Measurements from ENCODE around the gene RALY.

Gene RALY

GRCh38 chr20:34008477-34008876, 14.8 kb downstream of the RALY start:
- Histone ChIP-seq H3K27me3 (ENCODE audit: insufficient read depth, low read length) (no peaks in the 10 kb centered on the region), H3K79me2 (ENCODE audit: control insufficient read depth, insufficient read depth, low read length, poor library complexity) (peaks cover 29% of the 10 kb centered on the region), H2BK5ac (ENCODE audit: low read depth, low read length, poor library complexity) (no peak overlapping the region), H3K27ac (ENCODE audit: low read depth, low read length) (peak overlapping the region; percentile 9), H3K4me1 (ENCODE audit: control insufficient read depth in 1 of 2, insufficient read depth in 2 of 2, low read length in 2 of 2) (peaks cover 12 to 23% of the 10 kb centered on the region in 2 experiments), H3K79me1 (ENCODE audit: low read length) (peaks cover 2% of the 10 kb centered on the region), H3K4me3 (ENCODE audit: low read depth, low read length) (no peak overlapping the region), H4K12ac (ENCODE audit: low read depth, low read length) (no peak overlapping the region), H2AFZ (ENCODE audit: insufficient read depth, low read length, poor library complexity) (no peak overlapping the region), H4K91ac (ENCODE audit: low read depth, low read length) (no peak overlapping the region), H3K9ac (ENCODE audit: low read length) (no peak overlapping the region), H3K4me2 (ENCODE audit: low read length) (no peak overlapping the region), H3K9me3 (ENCODE audit: insufficient read depth, low read depth, low read length) (no peaks in the 10 kb centered on the region), H3K36me3 (ENCODE audit: control insufficient read depth in 1 of 2, insufficient read depth in 2 of 2, low read length in 2 of 2) (peaks cover 0 to 3% of the 10 kb centered on the region in 2 experiments), H2AK5ac (ENCODE audit: low read length) (no peak overlapping the region), H3K23ac (ENCODE audit: low read length) (no peak overlapping the region), H3K14ac (ENCODE audit: low read length) (no peak overlapping the region), H3K4ac (ENCODE audit: low read depth, low read length) (peak overlapping the region; percentile 80), H3K18ac (ENCODE audit: low read length) (no peak overlapping the region), H2BK120ac (ENCODE audit: insufficient read depth, low read length, poor library complexity) (no peak overlapping the region), H2BK12ac (ENCODE audit: low read length) (no peak overlapping the region), H4K8ac (ENCODE audit: low read depth, low read length) (no peak overlapping the region)
- WGBS (ENCODE audit: extremely low coverage, insufficient coverage, insufficient read length) = no CpG with 5 or more reads among the region's 1 CpG
- no peak for DNase-seq

- no peak overlapping the region for H4K8ac ChIP-seq (ENCODE audit: low read depth, low read length)
Measured at GRCh38 chr20:34010405-34010931, 16.8 kb downstream of the RALY start.

DNA sequence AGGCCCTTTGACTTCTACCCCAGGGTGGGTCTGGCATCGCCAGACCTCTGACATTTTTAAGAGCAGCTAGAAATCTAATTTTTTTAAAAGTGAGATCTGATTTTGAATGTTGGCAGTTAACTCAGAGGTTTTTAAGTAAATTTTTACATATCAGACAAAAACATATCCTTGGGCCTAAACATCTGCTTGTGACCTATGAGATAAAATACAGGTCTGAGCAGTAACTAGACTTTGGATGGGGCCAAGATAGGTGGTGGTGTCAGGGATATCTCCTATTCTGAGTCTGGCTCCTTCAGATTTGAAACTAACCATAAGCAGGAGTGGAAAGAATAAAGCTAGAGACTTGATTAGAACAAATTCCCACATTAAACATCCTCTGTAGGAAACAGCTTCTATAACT, 17.6 kb downstream of the RALY start:
- Histone ChIP-seq H3K36me3 (ENCODE audit: control insufficient read depth in 1 of 2, insufficient read depth in 2 of 2, low read length in 2 of 2) (peaks cover 0 to 3% of the 10 kb centered on the region in 2 experiments), H2BK5ac (ENCODE audit: low read depth, low read length, poor library complexity) (no peak overlapping the region), H3K23ac (ENCODE audit: low read length) (no peak overlapping the region), H3K4me1 (ENCODE audit: control insufficient read depth in 1 of 2, insufficient read depth in 2 of 2, low read length in 2 of 2) (peaks cover 16 to 24% of the 10 kb centered on the region in 2 experiments), H3K9ac (ENCODE audit: low read length) (no peak overlapping the region), H3K14ac (ENCODE audit: low read length) (no peak overlapping the region), H3K4ac (ENCODE audit: low read depth, low read length) (peak overlapping the region; percentile 92), H3K27me3 (ENCODE audit: insufficient read depth, low read length) (no peaks in the 10 kb centered on the region), H3K9me3 (ENCODE audit: insufficient read depth, low read depth, low read length) (no peaks in the 10 kb centered on the region), H2BK12ac (ENCODE audit: low read length) (no peak overlapping the region), H2BK120ac (ENCODE audit: insufficient read depth, low read length, poor library complexity) (no peak overlapping the region), H3K4me2 (ENCODE audit: low read length) (no peak overlapping the region), H2AK5ac (ENCODE audit: low read length) (no peak overlapping the region), H4K8ac (ENCODE audit: low read depth, low read length) (no peak overlapping the region), H4K91ac (ENCODE audit: low read depth, low read length) (no peak overlapping the region), H3K27ac (ENCODE audit: low read depth, low read length) (no peak overlapping the region), H2AFZ (ENCODE audit: insufficient read depth, low read length, poor library complexity) (no peak overlapping the region), H3K4me3 (ENCODE audit: low read depth, low read length) (no peak overlapping the region), H3K79me2 (ENCODE audit: control insufficient read depth, insufficient read depth, low read length, poor library complexity) (peaks cover 29% of the 10 kb centered on the region), H4K12ac (ENCODE audit: low read depth, low read length) (no peak overlapping the region), H3K79me1 (ENCODE audit: low read length) (peaks cover 2% of the 10 kb centered on the region), H3K18ac (ENCODE audit: low read length) (no peak overlapping the region)
- DNase-seq = no peak
- WGBS (ENCODE audit: extremely low coverage, insufficient coverage, insufficient read length) = no CpG with 5 or more reads among the region's 1 CpG

More at GRCh38 chr20:34010405-34010931, 16.8 kb downstream of the RALY start:
- no peak overlapping the region for H3K14ac ChIP-seq (ENCODE audit: low read length)
- no peak for DNase-seq
- H2BK120ac ChIP-seq (ENCODE audit: insufficient read depth, low read length, poor library complexity) = no peak overlapping the region
- H4K12ac ChIP-seq (ENCODE audit: low read depth, low read length) = peak overlapping the region; percentile 58
- H2BK12ac ChIP-seq (ENCODE audit: low read length) = no peak overlapping the region
- H3K9ac ChIP-seq (ENCODE audit: low read length) = no peak overlapping the region
- H3K4me3 ChIP-seq (ENCODE audit: low read depth, low read length) = no peak overlapping the region
- H3K18ac ChIP-seq (ENCODE audit: low read length) = no peak overlapping the region
- H3K27me3 ChIP-seq (ENCODE audit: insufficient read depth, low read length) = no peaks in the 10 kb centered on the region
- peaks cover 26% of the 10 kb centered on the region for H3K79me2 ChIP-seq (ENCODE audit: control insufficient read depth, insufficient read depth, low read length, poor library complexity)
- H2BK5ac ChIP-seq (ENCODE audit: low read depth, low read length, poor library complexity) = no peak overlapping the region
- H3K9me3 ChIP-seq (ENCODE audit: insufficient read depth, low read depth, low read length) = no peaks in the 10 kb centered on the region
- H3K79me1 ChIP-seq (ENCODE audit: low read length) = peaks cover 2% of the 10 kb centered on the region
- H3K23ac ChIP-seq (ENCODE audit: low read length) = no peak overlapping the region
- peak overlapping the region; percentile 97 for H3K4ac ChIP-seq (ENCODE audit: low read depth, low read length)
- H3K4me1 ChIP-seq (ENCODE audit: control insufficient read depth in 1 of 2, insufficient read depth in 2 of 2, low read length in 2 of 2) = peaks cover 12 to 23% of the 10 kb centered on the region in 2 experiments
- no peak overlapping the region for H3K27ac ChIP-seq (ENCODE audit: low read depth, low read length)
- no peak overlapping the region for H2AFZ ChIP-seq (ENCODE audit: insufficient read depth, low read length, poor library complexity)
- no peak overlapping the region for H3K4me2 ChIP-seq (ENCODE audit: low read length)
- WGBS (ENCODE audit: extremely low coverage, insufficient coverage, insufficient read length) = no CpG with 5 or more reads among the region's 3 CpGs
- no peak overlapping the region for H2AK5ac ChIP-seq (ENCODE audit: low read length)
- no peak overlapping the region for H4K91ac ChIP-seq (ENCODE audit: low read depth, low read length)
- H3K36me3 ChIP-seq (ENCODE audit: control insufficient read depth in 1 of 2, insufficient read depth in 2 of 2, low read length in 2 of 2) = peaks cover 0 to 3% of the 10 kb centered on the region in 2 experiments

GRCh38 chr20:34012330-34012729, 18.6 kb downstream of the RALY start:
- Histone ChIP-seq H2AFZ (ENCODE audit: insufficient read depth, low read length, poor library complexity) (no peak overlapping the region), H2BK5ac (ENCODE audit: low read depth, low read length, poor library complexity) (no peak overlapping the region), H2AK5ac (ENCODE audit: low read length) (no peak overlapping the region), H3K9me3 (ENCODE audit: insufficient read depth, low read depth, low read length) (no peaks in the 10 kb centered on the region), H3K27me3 (ENCODE audit: insufficient read depth, low read length) (no peaks in the 10 kb centered on the region), H3K79me1 (ENCODE audit: low read length) (peaks cover 2% of the 10 kb centered on the region), H3K18ac (ENCODE audit: low read length) (no peak overlapping the region), H3K9ac (ENCODE audit: low read length) (no peak overlapping the region), H3K23ac (ENCODE audit: low read length) (no peak overlapping the region), H4K8ac (ENCODE audit: low read depth, low read length) (no peak overlapping the region), H4K12ac (ENCODE audit: low read depth, low read length) (no peak overlapping the region), H3K4me3 (ENCODE audit: low read depth, low read length) (no peak overlapping the region), H4K91ac (ENCODE audit: low read depth, low read length) (no peak overlapping the region), H2BK12ac (ENCODE audit: low read length) (no peak overlapping the region), H2BK120ac (ENCODE audit: insufficient read depth, low read length, poor library complexity) (no peak overlapping the region), H3K36me3 (ENCODE audit: control insufficient read depth in 1 of 2, insufficient read depth in 2 of 2, low read length in 2 of 2) (no peaks in the 10 kb centered on the region), H3K27ac (ENCODE audit: low read depth, low read length) (no peak overlapping the region), H3K79me2 (ENCODE audit: control insufficient read depth, insufficient read depth, low read length, poor library complexity) (peaks cover 28% of the 10 kb centered on the region), H3K4ac (ENCODE audit: low read depth, low read length) (peak overlapping the region; percentile 93), H3K4me2 (ENCODE audit: low read length) (no peak overlapping the region), H3K14ac (ENCODE audit: low read length) (no peak overlapping the region), H3K4me1 (ENCODE audit: control insufficient read depth in 1 of 2, insufficient read depth in 2 of 2, low read length in 2 of 2) (peaks cover 18 to 26% of the 10 kb centered on the region in 2 experiments)
- DNase-seq = no peak
- WGBS (ENCODE audit: extremely low coverage, insufficient coverage, insufficient read length) = no CpG with 5 or more reads among the region's 5 CpGs

Data from trophoblast cell (in vitro differentiated cells and primary cell).